Measurements from ENCODE around the gene KCNJ14. TPM values are rescaled to one million over a fixed set of nuclear protein-coding genes. Genes with fewer than 3 reads are reported as not detected.

KCNJ14 gene
- total and polyA plus RNA-seq, 3 experiments from 2014 or later = 0.12 to 2.0 (median 1.8) TPM

- Histone ChIP-seq H3K4me1 (ENCODE audit: insufficient read depth, low read length) (peaks cover 17% of the 10 kb centered on the region), H3K9me3 (ENCODE audit: low read length) (no peaks in the 10 kb centered on the region), H3K27ac (ENCODE audit: low read depth, low read length) (no peak overlapping the region), H3K27me3 (ENCODE audit: insufficient read depth, low read length, poor library complexity, severe bottlenecking) (no peaks in the 10 kb centered on the region), H3K36me3 (ENCODE audit: insufficient read depth, low read length) (peaks cover 6% of the 10 kb centered on the region), H3K4me3 (ENCODE audit: low read length) (no peak overlapping the region)
- Mint-ChIP-seq H3K27me3 (no peaks in the 10 kb centered on the region), H3K9me3 (no peaks in the 10 kb centered on the region), H3K4me1 (peaks cover 12 to 22% (median 22%) of the 10 kb centered on the region in 3 donors), H3K36me3 (peaks cover 0 to 21% (median 3%) of the 10 kb centered on the region in 3 donors), H3K27ac (peak overlapping the region in 3 of 8 donors; percentile 12 to 72 (median 22)), H3K4me3 (peak overlapping the region in 1 of 7 donors; percentile 55)
- ChIA-PET CTCF (no interaction called here), POLR2A (interaction anchor here (0.5 kb wide), 1 partner anchor 109 kb away, joined by 5 read pairs; no protein-coding TSS in a partner anchor)
- DNase-seq = no peak
These were observed 11.4 kb downstream of the KCNJ14 start for GRCh38 chr19:48466561-48467325.

GRCh38 chr19:48468772-48469288 is 13.5 kb downstream of the KCNJ14 start:
- peak; percentile 99 to 100 (median 100) for DNase-seq
- Histone ChIP-seq H3K36me3 (ENCODE audit: insufficient read depth, low read length) (peaks cover 16% of the 10 kb centered on the region), H3K27ac (ENCODE audit: low read depth, low read length) (peak overlapping the region; percentile 88), H3K4me3 (ENCODE audit: low read length) (peak overlapping the region; percentile 64), H3K27me3 (ENCODE audit: insufficient read depth, low read length, poor library complexity, severe bottlenecking) (no peaks in the 10 kb centered on the region), H3K4me1 (ENCODE audit: insufficient read depth, low read length) (peaks cover 17% of the 10 kb centered on the region), H3K9me3 (ENCODE audit: low read length) (no peaks in the 10 kb centered on the region)
- Mint-ChIP-seq H3K4me3 (peak overlapping the region; percentile 87 to 97 (median 94)), H3K4me1 (peaks cover 12 to 22% (median 22%) of the 10 kb centered on the region in 3 donors), H3K27me3 (no peaks in the 10 kb centered on the region), H3K9me3 (no peaks in the 10 kb centered on the region), H3K36me3 (peaks cover 0 to 41% (median 3%) of the 10 kb centered on the region in 3 donors), H3K27ac (peak overlapping the region; percentile 78 to 97 (median 94))
- CTCF ChIA-PET = no interaction called here
- POLR2A ChIA-PET = no interaction called here

GRCh38 chr19:48469289-48469881 is 14.0 kb downstream of the KCNJ14 start, which contains the start of gene CYTH2:
Gene CYTH2 (plus strand): TSS chr19:48469369. CDS start chr19:48469508, 139 bp downstream.
- Histone ChIP-seq H3K4me1 (ENCODE audit: insufficient read depth, low read length) (peaks cover 17% of the 10 kb centered on the region), H3K4me3 (ENCODE audit: low read length) (peak within 1 kb of the TSS; percentile 64), H3K27me3 (ENCODE audit: insufficient read depth, low read length, poor library complexity, severe bottlenecking) (no peaks in the 10 kb centered on the region), H3K36me3 (ENCODE audit: insufficient read depth, low read length) (peaks cover 16% of the 10 kb centered on the region), H3K27ac (ENCODE audit: low read depth, low read length) (peak within 1 kb of the TSS; percentile 88), H3K9me3 (ENCODE audit: low read length) (no peaks in the 10 kb centered on the region)
- DNase-seq = peak in 3 of 5 donors; percentile 64 to 80 (median 77)
- Mint-ChIP-seq H3K27me3 (no peaks in the 10 kb centered on the region), H3K9me3 (no peaks in the 10 kb centered on the region), H3K36me3 (peaks cover 0 to 46% (median 4%) of the 10 kb centered on the region in 3 donors), H3K4me1 (peaks cover 13 to 25% (median 24%) of the 10 kb centered on the region in 3 donors), H3K4me3 (peak within 1 kb of the TSS; percentile 87 to 97 (median 94)), H3K27ac (peak within 1 kb of the TSS; percentile 78 to 97 (median 94))
- ChIA-PET POLR2A (interaction anchor here (0.7 to 0.9 kb wide), 3 partner anchors 11 to 155 kb away, joined by 3 to 4 read pairs (median 3); no protein-coding TSS in a partner anchor), CTCF (interaction anchor here (1.2 to 1.7 kb wide), 2 partner anchors 11 to 20 kb away, joined by 4 to 5 read pairs; no protein-coding TSS in a partner anchor)

- Histone ChIP-seq H3K4me1 (ENCODE audit: insufficient read depth, low read length) (peaks cover 17% of the 10 kb centered on the region), H3K27me3 (ENCODE audit: insufficient read depth, low read length, poor library complexity, severe bottlenecking) (no peaks in the 10 kb centered on the region), H3K27ac (ENCODE audit: low read depth, low read length) (peak overlapping the region; percentile 88), H3K36me3 (ENCODE audit: insufficient read depth, low read length) (peaks cover 22% of the 10 kb centered on the region), H3K4me3 (ENCODE audit: low read length) (peak overlapping the region; percentile 64), H3K9me3 (ENCODE audit: low read length) (no peaks in the 10 kb centered on the region)
- Mint-ChIP-seq H3K27ac (peak overlapping the region; percentile 19 to 94 (median 56)), H3K36me3 (peaks cover 0 to 52% (median 5%) of the 10 kb centered on the region in 3 donors), H3K9me3 (no peaks in the 10 kb centered on the region), H3K27me3 (no peaks in the 10 kb centered on the region), H3K4me1 (peaks cover 14 to 27% (median 25%) of the 10 kb centered on the region in 3 donors), H3K4me3 (peak overlapping the region; percentile 87 to 97 (median 94))
- POLR2A ChIA-PET = interaction anchor here (0.5 to 1.3 kb wide), 6 partner anchors 10 to 154 kb away, joined by 3 to 4 read pairs (median 3); no protein-coding TSS in a partner anchor
- CTCF ChIA-PET = interaction anchor here (1.2 to 1.7 kb wide), 2 partner anchors 10 to 19 kb away, joined by 4 to 5 read pairs; no protein-coding TSS in a partner anchor
- peak in 1 of 5 donors; percentile 50 for DNase-seq
These were observed 14.7 kb downstream of the KCNJ14 start for GRCh38 chr19:48469934-48470680.

- H3K4me1 Mint-ChIP-seq = peaks cover 14 to 27% (median 25%) of the 10 kb centered on the region in 3 donors
- H3K36me3 Mint-ChIP-seq = peaks cover 0 to 60% (median 5%) of the 10 kb centered on the region in 3 donors
- Histone ChIP-seq H3K4me1 (ENCODE audit: insufficient read depth, low read length) (peaks cover 17% of the 10 kb centered on the region), H3K4me3 (ENCODE audit: low read length) (no peak overlapping the region), H3K27me3 (ENCODE audit: insufficient read depth, low read length, poor library complexity, severe bottlenecking) (no peaks in the 10 kb centered on the region), H3K9me3 (ENCODE audit: low read length) (no peaks in the 10 kb centered on the region), H3K27ac (ENCODE audit: low read depth, low read length) (no peak overlapping the region), H3K36me3 (ENCODE audit: insufficient read depth, low read length) (peaks cover 22% of the 10 kb centered on the region)
- H3K27me3 Mint-ChIP-seq = no peaks in the 10 kb centered on the region
- H3K9me3 Mint-ChIP-seq = no peaks in the 10 kb centered on the region
- ChIA-PET CTCF (interaction anchor here (1.2 to 1.7 kb wide), 2 partner anchors 9 to 19 kb away, joined by 4 to 5 read pairs; no protein-coding TSS in a partner anchor), POLR2A (interaction anchor here (0.5 to 1.3 kb wide), 2 partner anchors 11 to 29 kb away, joined by 3 to 4 read pairs; no protein-coding TSS in a partner anchor)
- peak overlapping the region; percentile 65 to 96 (median 70) for H3K4me3 Mint-ChIP-seq
- H3K27ac Mint-ChIP-seq = peak overlapping the region in 5 of 8 donors; percentile 22 to 66 (median 58)
- peak in 1 of 5 donors; percentile 40 for DNase-seq
These were observed 15.5 kb downstream of the KCNJ14 start for GRCh38 chr19:48470856-48471255.

GRCh38 chr19:48471836-48472235 is 16.5 kb downstream of the KCNJ14 start:
- Mint-ChIP-seq H3K9me3 (no peaks in the 10 kb centered on the region), H3K27ac (peak overlapping the region in 2 of 8 donors; percentile 14 to 23), H3K27me3 (no peaks in the 10 kb centered on the region), H3K4me3 (peak overlapping the region in 1 of 7 donors; percentile 65), H3K4me1 (peaks cover 14 to 27% (median 25%) of the 10 kb centered on the region in 3 donors), H3K36me3 (peaks cover 0 to 69% (median 5%) of the 10 kb centered on the region in 3 donors)
- DNase-seq = no peak
- Histone ChIP-seq H3K4me3 (ENCODE audit: low read length) (no peak overlapping the region), H3K4me1 (ENCODE audit: insufficient read depth, low read length) (peaks cover 17% of the 10 kb centered on the region), H3K36me3 (ENCODE audit: insufficient read depth, low read length) (peaks cover 22% of the 10 kb centered on the region), H3K27ac (ENCODE audit: low read depth, low read length) (no peak overlapping the region), H3K9me3 (ENCODE audit: low read length) (no peaks in the 10 kb centered on the region), H3K27me3 (ENCODE audit: insufficient read depth, low read length, poor library complexity, severe bottlenecking) (no peaks in the 10 kb centered on the region)
- ChIA-PET POLR2A (no interaction called here), CTCF (no interaction called here)

All from CD8-positive, alpha-beta memory T cell (primary cell).